GM19372 (cell line): ENCODE results near the gene ZNF480.
"Not testable (repeated sequence)": the region's sequence is repeated elsewhere in the genome, so short reads cannot be mapped to it uniquely, and the experiment has no call there.

Experiments
- ATAC-seq: cut with Tn5 transposase; IDR thresholded peaks from one replicate; pipeline ENCODE4 v1.9.1; 2021; ENCODE audit warnings: mild to moderate bottlenecking, low read depth, moderate library complexity; ENCODE audit not compliant: unreplicated experiment

Gene ZNF480

GRCh38 chr19:52336791-52337381 lies 39.9 kb downstream of the ZNF480 start:
- ATAC-seq: no peak

GRCh38 chr19:52339022-52339421 lies 42.1 kb downstream of the ZNF480 start:
- ATAC-seq: not testable (repeated sequence)

- ATAC-seq: no peak
Observed at GRCh38 chr19:52343548-52343947, 46.6 kb downstream of the ZNF480 start.

- no peak for ATAC-seq
Observed at GRCh38 chr19:52345162-52345561, 48.2 kb downstream of the ZNF480 start.

GRCh38 chr19:52351512-52351911 lies 54.5 kb downstream of the ZNF480 start:
- ATAC-seq: no peak

GRCh38 chr19:52366414-52366824 lies 69.5 kb downstream of the ZNF480 start:
- ATAC-seq: no peak

GRCh38 chr19:52369559-52370340 lies 72.8 kb downstream of the ZNF480 start, which contains the start of gene ZNF880:
Gene ZNF880 (plus strand): TSS chr19:52369923. CDS start chr19:52369966, 43 bp downstream.
- no peak for ATAC-seq

GRCh38 chr19:52370341-52370710 lies 73.4 kb downstream of the ZNF480 start:
- ATAC-seq: no peak
